H1 (cell line): ENCODE measurements around the gene PSMB11. TPM values are rescaled to one million over a fixed set of nuclear protein-coding genes. Genes with fewer than 3 reads are reported as not detected.

Experiments
- CTCF ChIA-PET: fragments of 300-600 bp; sonication (Branson Sonifier 250); formaldehyde crosslinking; loops from one replicate; lab custom pipeline; 2021; ENCODE audit not compliant: partially characterized antibody; lab: Charles Lee
- POLR2A ChIA-PET: fragments of 300-600 bp; sonication (Branson Sonifier 250); formaldehyde crosslinking; loops from one replicate; lab custom pipeline; 2021; ENCODE audit warnings: inconsistent platforms; ENCODE audit not compliant: partially characterized antibody; lab: Charles Lee
- DNase-seq, 2 experiments: peaks; one replicate each; pipeline versions ENCODE4 v3.0.0 to v3.0.0-alpha.2; 2010 to 2022; ENCODE audit warnings: low spot score in 2 of 2, low read depth in 1 of 2, mixed read lengths in 1 of 2
- FAIRE-seq: peaks from 2 replicates; lab custom pipeline; 2011; peaks lifted over from hg19 to GRCh38; lab: Jason Lieb, UNC
- H2AFZ ChIP-seq: 2 replicates; pipeline ENCODE4 v1.8.1; 2012; ENCODE audit warnings: low read length, inconsistent platforms
- H2AK5ac ChIP-seq: 2 replicates; pipeline ENCODE4 v1.6.1; 2013; ENCODE audit warnings: low read depth, low read length
- H2BK120ac ChIP-seq: replicated peaks from 2 replicates; pipeline ENCODE3; 2013; ENCODE audit warnings: low read depth, low read length, inconsistent platforms
- H2BK12ac ChIP-seq: 2 replicates; pipeline ENCODE4 v1.6.1; 2013; ENCODE audit warnings: low read depth, low read length
- H2BK15ac ChIP-seq: 2 replicates; pipeline ENCODE4 v1.6.1; 2013; ENCODE audit warnings: low read length
- H2BK20ac ChIP-seq: 2 replicates; pipeline ENCODE4 v1.6.1; 2013; ENCODE audit warnings: low read length
- H2BK5ac ChIP-seq: 2 replicates; pipeline ENCODE4 v1.6.1; 2013; ENCODE audit warnings: low read depth, low read length
- H3K14ac ChIP-seq: 2 replicates; pipeline ENCODE4 v1.6.1; 2013; ENCODE audit warnings: inconsistent platforms; ENCODE audit not compliant: insufficient read length
- H3K18ac ChIP-seq: 2 replicates; pipeline ENCODE4 v1.6.1; 2013; ENCODE audit warnings: low read length; ENCODE audit errors: extremely low read depth
- H3K23ac ChIP-seq: 2 replicates; pipeline ENCODE4 v1.6.1; 2013; ENCODE audit warnings: inconsistent platforms; ENCODE audit not compliant: insufficient read length
- H3K23me2 ChIP-seq: 2 replicates; pipeline ENCODE4 v1.6.1; 2013; ENCODE audit warnings: low read depth, low read length
- H3K27ac ChIP-seq: 2 replicates; pipeline ENCODE4 v1.6.1; 2011; ENCODE audit warnings: low read depth, low read length, inconsistent platforms
- H3K27me3 ChIP-seq, 4 experiments: replicated peaks in 1 of 4; 1 replicate in 1 of 4; 2 replicates in 3 of 4; pipeline versions ENCODE4 v1.6.1 to v1.8.1; 2011 to 2013; ENCODE audit warnings: low read length in 3 of 4, mild to moderate bottlenecking in 3 of 4, inconsistent platforms in 2 of 4, mixed read lengths in 2 of 4, moderate library complexity in 1 of 4; ENCODE audit not compliant: control insufficient read depth in 3 of 4, insufficient read depth in 3 of 4; ENCODE audit errors: extremely low read depth in 1 of 4
- H3K36me3 ChIP-seq, 4 experiments: 2 replicates each; pipeline versions ENCODE4 v1.6.1 to v1.8.1; 2011 to 2013; ENCODE audit warnings: mild to moderate bottlenecking in 4 of 4, low read length in 3 of 4, moderate library complexity in 2 of 4, control low read depth in 1 of 4, inconsistent platforms in 1 of 4; ENCODE audit not compliant: insufficient read depth in 4 of 4, control insufficient read depth in 2 of 4
- H3K4ac ChIP-seq: replicated peaks from 2 replicates; pipeline ENCODE3; 2013; ENCODE audit warnings: low read length, low read depth, mixed read lengths, inconsistent platforms; ENCODE audit not compliant: insufficient read length
- H3K4me1 ChIP-seq, 4 experiments: replicated peaks in 1 of 4; 1 replicate in 1 of 4; 2 replicates in 3 of 4; pipeline versions ENCODE4 v1.6.1 to v1.8.1; 2011 to 2013; ENCODE audit warnings: low read length in 3 of 4, inconsistent platforms in 2 of 4, mixed read lengths in 1 of 4; ENCODE audit not compliant: insufficient read depth in 4 of 4, control insufficient read depth in 3 of 4
- H3K4me2 ChIP-seq, 2 experiments: 2 replicates each; pipeline versions ENCODE4 v1.6.1 to v1.8.1; 2011 to 2013; ENCODE audit warnings: low read depth in 2 of 2, low read length in 2 of 2, control low read depth in 1 of 2, inconsistent platforms in 1 of 2, mild to moderate bottlenecking in 1 of 2; ENCODE audit not compliant: insufficient read depth in 1 of 2
- H3K4me3 ChIP-seq, 4 experiments: fragments of 200-600, 300-600 bp in 1 of 4; sonication (generic), shearing (Covaris generic), sonication (Bioruptor Twin) in 1 of 4; 2 replicates each; pipeline versions ENCODE4 v1.5.1 to v1.8.1; 2011 to 2016; ENCODE audit warnings: low read length in 4 of 4, low read depth in 3 of 4, control low read depth in 2 of 4, inconsistent platforms in 2 of 4, mild to moderate bottlenecking in 2 of 4, mixed read lengths in 1 of 4, moderate library complexity in 1 of 4; ENCODE audit not compliant: insufficient read depth in 2 of 4; ENCODE audit errors: extremely low read depth in 1 of 4
- H3K56ac ChIP-seq: replicated peaks from 2 replicates; pipeline ENCODE3; 2013; ENCODE audit warnings: low read depth, mild to moderate bottlenecking, mixed read lengths, low read length, inconsistent platforms; ENCODE audit not compliant: insufficient read length
- H3K79me1 ChIP-seq: 2 replicates; pipeline ENCODE4 v1.6.1; 2013; ENCODE audit warnings: low read depth, low read length, control low read depth
- H3K79me2 ChIP-seq, 2 experiments: 2 replicates each; pipeline versions ENCODE4 v1.6.1 to v1.8.1; 2012 to 2013; ENCODE audit warnings: low read length in 2 of 2, mild to moderate bottlenecking in 2 of 2, inconsistent platforms in 1 of 2; ENCODE audit not compliant: insufficient read depth in 2 of 2, control insufficient read depth in 1 of 2
- H3K9ac ChIP-seq, 4 experiments: replicated peaks in 1 of 4; 1 replicate in 1 of 4; 2 replicates in 3 of 4; pipeline versions ENCODE4 v1.6.1 to v1.8.1; 2011 to 2013; ENCODE audit warnings: low read depth in 3 of 4, low read length in 3 of 4, control low read depth in 2 of 4, mild to moderate bottlenecking in 2 of 4, moderate library complexity in 2 of 4, inconsistent platforms in 1 of 4; ENCODE audit errors: extremely low read depth in 1 of 4
- H3K9me3 ChIP-seq, 2 experiments: 2 replicates each; pipeline versions ENCODE4 v1.6.1 to v1.8.1; 2012 to 2013; ENCODE audit warnings: mild to moderate bottlenecking in 2 of 2, moderate library complexity in 2 of 2, control low read depth in 1 of 2, inconsistent platforms in 1 of 2, low read depth in 1 of 2, low read length in 1 of 2, mixed read lengths in 1 of 2; ENCODE audit not compliant: insufficient read depth in 2 of 2
- H4K20me1 ChIP-seq, 2 experiments: replicated peaks in 1 of 2; 2 replicates each; pipeline versions ENCODE3 to v1.8.1; 2011 to 2013; ENCODE audit warnings: inconsistent platforms in 2 of 2, low read length in 2 of 2, mild to moderate bottlenecking in 1 of 2; ENCODE audit not compliant: insufficient read depth in 2 of 2, control insufficient read depth in 1 of 2
- H4K5ac ChIP-seq: 2 replicates; pipeline ENCODE4 v1.6.1; 2013; ENCODE audit warnings: low read length, low read depth, mixed read lengths, inconsistent platforms; ENCODE audit not compliant: insufficient read length
- H4K8ac ChIP-seq: 2 replicates; pipeline ENCODE4 v1.8.0; 2013; ENCODE audit warnings: mild to moderate bottlenecking, moderate library complexity, low read length, inconsistent platforms; ENCODE audit not compliant: insufficient read depth; ENCODE audit errors: extremely low read depth
- H4K91ac ChIP-seq: replicated peaks from 2 replicates; pipeline ENCODE3; 2013; ENCODE audit warnings: low read length, mixed read lengths, inconsistent platforms; ENCODE audit not compliant: insufficient read length
- ASH2L ChIP-seq: fragments of 200-600, 300-600 bp; sonication (generic); IDR thresholded peaks from one replicate; pipeline ENCODE4 v1.7.1; 2017; ENCODE audit warnings: low read length
- ATF3 ChIP-seq: IDR thresholded peaks from 2 replicates; pipeline ENCODE4 v1.6.1; 2011; ENCODE audit warnings: low read depth, mild to moderate bottlenecking, low read length; ENCODE audit not compliant: insufficient read depth
- CREB1 ChIP-seq: IDR thresholded peaks from 2 replicates; pipeline ENCODE4 v1.6.1; 2012; ENCODE audit warnings: inconsistent platforms
- CTCF ChIP-seq, 3 experiments: IDR thresholded peaks; 1 replicate in 2 of 3; 2 replicates in 1 of 3; pipeline versions ENCODE4 v1.5.1 to v1.6.1; 2011; ENCODE audit warnings: low read length in 3 of 3, mild to moderate bottlenecking in 3 of 3, inconsistent platforms in 2 of 3, low read depth in 1 of 3, moderate library complexity in 1 of 3; ENCODE audit not compliant: insufficient read depth in 1 of 3; ENCODE audit errors: control extremely low read depth in 1 of 3
- GABPA ChIP-seq: IDR thresholded peaks from 2 replicates; pipeline ENCODE4 v1.6.1; 2011; ENCODE audit warnings: mild to moderate bottlenecking, low read length, moderate library complexity, borderline replicate concordance; ENCODE audit not compliant: insufficient read depth
- MAFK ChIP-seq: IDR thresholded peaks from 2 replicates; pipeline ENCODE4 v1.6.1; 2012; ENCODE audit warnings: low read depth, mild to moderate bottlenecking, improper control_type of control experiment, low read length
- POLR2AphosphoS5 ChIP-seq: IDR thresholded peaks from 2 replicates; pipeline ENCODE4 v1.6.1; 2011; ENCODE audit warnings: low read depth, low read length
- SIX5 ChIP-seq: IDR thresholded peaks from 2 replicates; pipeline ENCODE4 v1.6.1; 2011; ENCODE audit warnings: mild to moderate bottlenecking, low read depth, low read length
- TAF1 ChIP-seq: IDR thresholded peaks from 2 replicates; pipeline ENCODE4 v1.6.1; 2011; ENCODE audit warnings: mild to moderate bottlenecking, low read depth, low read length
- ZNF274 ChIP-seq: IDR thresholded peaks from 2 replicates; pipeline ENCODE4 v1.7.0; 2012; ENCODE audit warnings: low read length, borderline replicate concordance; ENCODE audit errors: extremely low read depth
- WGBS, 2 experiments: shearing (Covaris generic) in 1 of 2; methylation state at CpG; one replicate each; pipeline versions ENCODE4 v1.1.6 to v1.1.7; 2013 to 2015; ENCODE audit warnings: low lambda C conversion rate in 2 of 2, mixed read lengths in 2 of 2, inconsistent platforms in 1 of 2, low coverage in 1 of 2, missing lambda C conversion rate in 1 of 2; ENCODE audit not compliant: insufficient replicate concordance in 2 of 2, insufficient coverage in 1 of 2, insufficient read length in 1 of 2; ENCODE audit errors: extremely low coverage in 1 of 2, missing lambda C conversion rate in 1 of 2; 5-methylcytosine and 5-hydroxymethylcytosine counted together
- polyA plus RNA-seq, 7 experiments: library from polyadenylated mRNA; depleted of rRNA in 3 of 7; stranded (reverse) in 5 of 7; unstranded in 2 of 7; fragments of >200 nt in 5 of 7; fragments of 200-250 nt in 2 of 7; gene quantifications; 1 replicate in 5 of 7; 2 replicates in 1 of 7; 4 replicates in 1 of 7; pipeline versions ENCODE4 v1.2.1 to v1.2.3, GENCODE V29; 2011 to 2013; ENCODE audit warnings: missing spikeins in 2 of 7, mixed read lengths in 2 of 7
- total RNA-seq: library from RNA; stranded (reverse); fragmentation: NEBNext Ultra II Directional; extraction: Animal tissue kit (Norgen Biotek cat#: 25700); gene quantifications from 2 replicates; pipeline ENCODE4 v1.2.1, GENCODE V29; 2021

The PSMB11 gene
- total and polyA plus RNA-seq, 2 of the 8 experiments (the other 6 are each of a cell fraction or from before 2014, with no cell fraction given) = not detected

GRCh38 chr14:23013054-23013748, 28.8 kb upstream of the PSMB11 start:
- Histone ChIP-seq H3K4me1 (peaks cover 0 to 3% (median 3%) of the 10 kb centered on the region in 4 experiments; a peak in 2 of 7 replicates), H2BK120ac (no peak overlapping the region), H2BK20ac (no peak overlapping the region), H3K27ac (no peak overlapping the region), H2BK15ac (no peak overlapping the region), H3K9ac (no peak overlapping the region; a peak in 1 of 7 replicates), H3K4me2 (no peak overlapping the region), H4K91ac (no peak overlapping the region), H3K79me1 (no peaks in the 10 kb centered on the region), H2AFZ (no peak overlapping the region), H4K8ac (no peak overlapping the region), H3K79me2 (no peaks in the 10 kb centered on the region), H3K4ac (no peak overlapping the region), H3K14ac (no peak overlapping the region), H2AK5ac (no peak overlapping the region), H3K18ac (no peak overlapping the region), H4K20me1 (no peaks in the 10 kb centered on the region), H3K9me3 (no peaks in the 10 kb centered on the region), H3K56ac (no peak overlapping the region), H3K27me3 (no peaks in the 10 kb centered on the region), H3K36me3 (no peaks in the 10 kb centered on the region), H3K23ac (no peak overlapping the region), H3K23me2 (no peaks in the 10 kb centered on the region; the same call in 1 of the 2 replicates), H3K4me3 (no peak overlapping the region), H2BK12ac (no peak overlapping the region), H2BK5ac (no peak overlapping the region), H4K5ac (no peak overlapping the region)
- 77% methylated on average over 6 of the region's 6 CpGs; no CpG with 5 or more reads in 1 of the 2 experiments for WGBS, 2 experiments
- CTCF ChIA-PET = interaction anchor here (0.7 to 5.0 kb wide), 12 partner anchors 9 to 74 kb away, joined by 3 to 27 read pairs (median 4); partner anchors contain the start of gene CDH24
- FAIRE-seq = no peak
- DNase-seq = no peak
- POLR2A ChIA-PET = interaction anchor here (0.8 to 2.6 kb wide), 3 partner anchors 9 to 32 kb away, joined by 3 to 9 read pairs (median 6); partner anchors contain the start of gene AJUBA
- no peak for TF ChIP-seq ASH2L
- TF ChIP-seq GABPA = no peak
- no peak for TF ChIP-seq SIX5
- no peak for TF ChIP-seq TAF1
- no peak for TF ChIP-seq CREB1
- TF ChIP-seq ATF3 = no peak
- no peak for TF ChIP-seq MAFK
- TF ChIP-seq ZNF274 = no peak
- no peak for TF ChIP-seq CTCF (IDR thresholded peaks at IDR 0.05; ENCODE audit: control extremely low read depth in 1 of 3, insufficient read depth in 1 of 3, low read depth in 1 of 3, low read length in 3 of 3)
- TF ChIP-seq POLR2AphosphoS5 = no peak
